Retinal pigment epithelial cell (primary cell): ENCODE data around the gene PDE4A.

Experiments
- DNase-seq: peaks from one replicate; pipeline ENCODE4 v3.0.0-alpha.2; 2010; ENCODE audit warnings: low read depth
- H3K4me3 ChIP-seq: 2 replicates; pipeline ENCODE4 v1.5.1; 2011; ENCODE audit warnings: mild to moderate bottlenecking, low read length, control low read depth, moderate library complexity
- CTCF ChIP-seq: conservative IDR thresholded peaks from 2 replicates; pipeline ENCODE4 v1.5.1; 2011; ENCODE audit warnings: low read depth, low read length, control low read depth, inconsistent platforms

The PDE4A gene

GRCh38 chr19:10430505-10431253 lies 10.3 kb downstream of the PDE4A start:
- TF ChIP-seq CTCF: no peak
- peak overlapping the region; percentile 22 for H3K4me3 ChIP-seq
- DNase-seq: no peak

GRCh38 chr19:10431254-10431942 lies 11.1 kb downstream of the PDE4A start:
- no peak for DNase-seq
- H3K4me3 ChIP-seq: peak overlapping the region; percentile 26
- no peak for TF ChIP-seq CTCF

GRCh38 chr19:10431943-10432735 lies 11.8 kb downstream of the PDE4A start:
- peak overlapping the region; percentile 26 for H3K4me3 ChIP-seq
- no peak for TF ChIP-seq CTCF
- DNase-seq: no peak

- no peak for DNase-seq
- no peak overlapping the region for H3K4me3 ChIP-seq
- no peak for TF ChIP-seq CTCF
These were observed 12.4 kb downstream of the PDE4A start for GRCh38 chr19:10432736-10433130.

GRCh38 chr19:10433131-10433536 lies 12.8 kb downstream of the PDE4A start:
- DNase-seq: no peak
- TF ChIP-seq CTCF: no peak
- H3K4me3 ChIP-seq: no peak overlapping the region

GRCh38 chr19:10439588-10439987 lies 19.2 kb downstream of the PDE4A start:
- no peak for DNase-seq
- no peak for TF ChIP-seq CTCF
- H3K4me3 ChIP-seq: no peak overlapping the region
